ENCODE results near the gene AKAP1.

Gene AKAP1

GRCh38 chr17:57106107-57106835 is 21.2 kb downstream of the AKAP1 start:
- DNase-seq (ENCODE audit: low read depth in 2 of 2), result no peak

- DNase-seq (ENCODE audit: low read depth in 2 of 2), result no peak
These were observed 21.9 kb downstream of the AKAP1 start for GRCh38 chr17:57106836-57107497.

- no peak for DNase-seq (ENCODE audit: low read depth in 2 of 2)
These were observed 22.6 kb downstream of the AKAP1 start for GRCh38 chr17:57107498-57108101.

GRCh38 chr17:57108671-57109392 is 23.8 kb downstream of the AKAP1 start:
- DNase-seq (ENCODE audit: low read depth in 2 of 2), result no peak

GRCh38 chr17:57109393-57110151 is 24.5 kb downstream of the AKAP1 start:
- no peak for DNase-seq (ENCODE audit: low read depth in 2 of 2)

GRCh38 chr17:57110152-57110542 is 25.1 kb downstream of the AKAP1 start:
- DNase-seq (ENCODE audit: low read depth in 2 of 2), result no peak

GRCh38 chr17:57110579-57111325 is 25.7 kb downstream of the AKAP1 start:
- DNase-seq (ENCODE audit: low read depth in 2 of 2), result no peak

- no peak for DNase-seq (ENCODE audit: low read depth in 2 of 2)
These were observed 26.3 kb downstream of the AKAP1 start for GRCh38 chr17:57111386-57111785.

GRCh38 chr17:57113011-57113410 is 28.0 kb downstream of the AKAP1 start:
- no peak for DNase-seq (ENCODE audit: low read depth in 2 of 2)

- no peak for DNase-seq (ENCODE audit: low read depth in 2 of 2)
These were observed 28.6 kb downstream of the AKAP1 start for GRCh38 chr17:57113656-57114055.

- peak; percentile 60 to 61 for DNase-seq (ENCODE audit: low read depth in 2 of 2)
These were observed 29.1 kb downstream of the AKAP1 start for GRCh38 chr17:57114085-57114673.

GRCh38 chr17:57115377-57115776 is 30.3 kb downstream of the AKAP1 start:
- no peak for DNase-seq (ENCODE audit: low read depth in 2 of 2)

- DNase-seq (ENCODE audit: low read depth in 2 of 2), result no peak
These were observed 30.9 kb downstream of the AKAP1 start for GRCh38 chr17:57115916-57116315.

- no peak for DNase-seq (ENCODE audit: low read depth in 2 of 2)
These were observed 32.8 kb downstream of the AKAP1 start for GRCh38 chr17:57117798-57118197.

GRCh38 chr17:57120814-57121213 is 35.8 kb downstream of the AKAP1 start:
- DNase-seq (ENCODE audit: low read depth in 2 of 2), result no peak

GRCh38 chr17:57121308-57122042 is 36.4 kb downstream of the AKAP1 start:
- DNase-seq (ENCODE audit: low read depth in 2 of 2), result no peak

GRCh38 chr17:57124053-57124452 is 39.0 kb downstream of the AKAP1 start:
- DNase-seq (ENCODE audit: low read depth in 2 of 2), result no peak

- DNase-seq (ENCODE audit: low read depth in 2 of 2), result no peak
These were observed 40.4 kb downstream of the AKAP1 start for GRCh38 chr17:57125406-57125805.

- DNase-seq (ENCODE audit: low read depth in 2 of 2), result no peak
These were observed 40.8 kb downstream of the AKAP1 start for GRCh38 chr17:57125866-57126265.
